Measurements from ENCODE around the gene COX8A. TPM values are rescaled to one million over a fixed set of nuclear protein-coding genes. Genes with fewer than 3 reads are reported as not detected.

COX8A gene
- total RNA-seq, 1 donor from 2014 or later: 1,182 TPM

DNA sequence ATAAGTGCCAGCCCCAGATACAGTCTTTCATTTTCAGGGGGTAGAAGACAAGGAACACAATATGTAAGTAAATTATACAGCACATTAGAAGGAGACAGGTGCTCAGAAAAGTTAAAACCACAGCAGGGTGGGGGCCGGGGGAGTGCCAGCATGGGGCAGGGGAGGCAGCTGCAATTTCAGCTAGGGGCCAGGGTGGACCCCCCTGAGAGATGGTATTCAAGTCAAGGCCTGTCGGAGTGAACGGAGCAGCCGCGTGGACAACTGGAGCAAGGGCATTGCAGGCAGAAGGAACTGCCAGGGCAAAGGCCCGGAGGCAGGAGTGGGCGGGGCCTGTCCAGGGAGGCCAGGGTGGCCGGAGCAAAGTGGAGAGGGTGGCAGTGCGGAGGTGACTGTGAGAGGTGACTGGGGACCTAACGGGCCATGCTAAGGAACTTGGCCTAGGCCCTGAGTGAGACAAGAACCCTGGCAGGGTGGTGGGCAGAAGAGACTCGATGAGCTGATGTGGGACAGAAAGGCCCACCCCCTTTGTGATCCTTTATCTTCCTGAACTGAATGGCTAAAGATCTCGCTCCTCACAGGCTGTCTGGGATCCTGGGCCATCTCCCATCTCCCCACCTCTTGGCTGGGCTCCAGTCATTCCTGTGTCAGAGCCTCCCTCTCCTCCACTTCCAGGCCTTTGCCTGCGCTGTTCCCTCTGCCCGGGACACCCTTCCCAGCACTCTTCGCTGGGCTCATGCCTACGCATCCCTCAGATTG lies 38.9 kb downstream of the COX8A start:
- ATAC-seq (ENCODE audit: poor library complexity) (no peak), DNase-seq (no peak)
- intact Hi-C loops (cut with DNase I): no loop called here

DNA sequence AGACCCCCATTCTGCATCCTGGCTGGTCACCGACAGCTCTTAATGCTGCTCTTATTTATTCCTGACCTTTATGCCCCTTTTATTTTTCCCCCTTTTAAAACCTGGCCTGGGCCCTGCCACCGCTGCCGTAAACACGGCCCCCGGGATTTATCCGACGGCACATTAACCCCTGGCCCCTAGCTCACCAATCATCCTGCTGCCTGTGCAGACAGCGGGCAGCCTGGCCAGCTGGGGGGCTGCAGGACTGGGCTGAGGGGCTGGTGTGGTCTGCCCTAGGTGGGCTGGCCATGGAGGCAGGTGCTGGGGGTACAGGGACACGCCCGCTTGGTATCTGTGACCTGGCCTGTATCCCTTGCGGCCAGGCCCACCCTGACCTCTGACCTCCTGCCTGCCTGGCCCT lies 39.9 kb downstream of the COX8A start:
- intact Hi-C loops (cut with DNase I): no loop called here
- DNase-seq (no peak), ATAC-seq (ENCODE audit: poor library complexity) (no peak)

DNA sequence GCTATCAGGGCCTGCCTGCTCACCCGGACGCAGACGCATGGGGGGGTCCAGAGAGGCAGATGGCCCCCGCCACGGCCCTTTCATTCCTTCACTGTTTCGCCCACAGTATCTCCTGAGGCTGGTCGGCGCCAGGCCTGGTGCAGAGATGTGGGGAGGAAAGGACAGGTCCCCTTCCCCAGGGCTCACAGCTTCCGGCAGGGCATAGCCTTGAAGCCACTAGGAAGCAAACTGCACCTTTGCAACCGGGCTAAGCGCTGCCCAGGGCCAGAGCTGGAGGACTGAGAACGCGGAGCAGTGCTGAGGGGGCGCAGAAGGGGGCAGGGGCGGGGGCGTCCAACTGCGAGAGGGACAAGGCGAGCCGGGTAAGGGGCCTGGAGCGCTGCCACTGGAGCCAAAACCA lies 41.1 kb downstream of the COX8A start:
- intact Hi-C loops (cut with DNase I): no loop called here
- no peak for ATAC-seq (ENCODE audit: poor library complexity)
- DNase-seq: no peak

DNA sequence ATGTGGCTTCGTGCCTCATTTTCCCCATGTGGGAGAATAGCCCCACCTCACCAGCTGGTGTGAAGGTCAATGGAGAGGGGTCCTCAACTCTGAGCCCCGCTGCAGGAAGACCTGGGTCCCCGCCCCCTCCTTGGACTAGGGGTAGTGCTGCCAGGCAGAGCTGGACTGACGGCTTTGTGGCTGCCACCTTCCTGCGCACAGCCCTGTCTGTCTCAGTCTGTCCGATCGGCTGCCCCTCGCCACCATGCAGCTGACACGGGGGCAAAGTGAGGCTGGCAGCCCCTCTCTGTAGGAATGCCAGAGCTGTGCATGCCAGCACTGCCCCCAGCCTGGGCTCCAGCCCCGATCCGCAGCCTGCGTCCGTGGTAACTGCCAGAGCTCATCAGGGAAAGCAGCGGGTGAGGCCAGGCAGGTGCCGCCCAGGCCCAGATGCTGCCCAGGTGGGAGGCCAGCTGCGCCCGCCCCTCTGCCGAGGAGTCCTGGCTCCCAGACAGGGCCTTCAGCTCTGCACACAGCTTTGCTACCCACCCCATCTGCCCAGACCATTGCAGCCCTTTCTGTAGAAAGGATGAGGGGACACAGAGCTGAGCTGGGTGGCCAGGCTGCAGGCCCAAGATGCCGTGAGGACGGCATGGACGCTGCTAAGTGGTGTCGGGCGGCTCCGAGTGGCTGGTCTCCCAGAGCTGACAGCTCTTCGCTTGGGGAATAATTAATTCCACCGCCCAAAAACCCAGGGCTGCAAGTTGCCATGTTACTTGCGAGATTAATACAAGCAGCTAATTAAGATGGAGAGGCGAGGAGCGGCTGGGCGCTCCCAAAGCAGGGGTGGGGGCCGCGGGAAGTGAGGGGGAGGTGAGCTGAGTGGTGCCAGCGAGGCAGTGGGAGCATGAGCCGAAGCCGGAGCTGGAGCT lies 41.8 kb downstream of the COX8A start:
- intact Hi-C loops (cut with DNase I): no loop called here
- no peak for ATAC-seq (ENCODE audit: poor library complexity)
- no peak for DNase-seq

DNA sequence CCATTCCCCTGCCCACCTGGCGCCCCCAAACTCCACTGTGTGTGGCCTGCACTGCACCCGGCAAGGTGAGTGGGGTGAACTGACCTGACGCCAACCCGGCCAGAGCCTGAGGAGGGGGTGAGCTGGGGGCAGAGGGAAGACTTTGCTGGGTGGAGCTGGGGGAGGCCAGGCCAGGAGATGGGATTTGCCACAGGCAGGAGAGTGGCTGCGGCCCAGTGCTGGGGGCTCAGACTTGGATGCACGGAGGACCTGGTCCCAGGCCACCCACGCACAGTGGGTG lies 43.5 kb downstream of the COX8A start:
- ATAC-seq (ENCODE audit: poor library complexity) (no peak), DNase-seq (no peak)
- intact Hi-C loops (cut with DNase I): no loop called here

DNA sequence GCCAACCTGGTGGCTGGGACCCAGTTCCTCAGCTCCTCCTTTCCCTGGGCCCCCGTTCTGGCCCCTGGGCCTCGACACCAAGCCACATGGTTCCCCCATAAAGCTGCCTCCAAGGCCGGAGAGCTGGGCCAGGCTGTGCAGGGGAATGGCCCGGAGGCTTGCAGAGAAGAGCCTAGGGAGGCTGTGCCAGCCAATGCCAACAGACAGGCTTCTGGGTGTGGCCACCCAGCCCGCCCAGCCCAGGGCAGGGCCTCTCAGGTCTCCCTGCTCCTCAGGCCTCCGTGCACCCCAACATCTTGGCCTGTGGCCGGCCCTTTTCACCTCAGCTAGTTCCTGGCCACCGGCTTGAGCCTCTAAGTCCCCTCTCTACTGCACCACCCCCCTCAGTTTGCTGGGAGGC lies 43.9 kb downstream of the COX8A start:
- ATAC-seq (ENCODE audit: poor library complexity) (peak; percentile 12), DNase-seq (no peak)
- intact Hi-C loops (cut with DNase I): no loop called here

DNA sequence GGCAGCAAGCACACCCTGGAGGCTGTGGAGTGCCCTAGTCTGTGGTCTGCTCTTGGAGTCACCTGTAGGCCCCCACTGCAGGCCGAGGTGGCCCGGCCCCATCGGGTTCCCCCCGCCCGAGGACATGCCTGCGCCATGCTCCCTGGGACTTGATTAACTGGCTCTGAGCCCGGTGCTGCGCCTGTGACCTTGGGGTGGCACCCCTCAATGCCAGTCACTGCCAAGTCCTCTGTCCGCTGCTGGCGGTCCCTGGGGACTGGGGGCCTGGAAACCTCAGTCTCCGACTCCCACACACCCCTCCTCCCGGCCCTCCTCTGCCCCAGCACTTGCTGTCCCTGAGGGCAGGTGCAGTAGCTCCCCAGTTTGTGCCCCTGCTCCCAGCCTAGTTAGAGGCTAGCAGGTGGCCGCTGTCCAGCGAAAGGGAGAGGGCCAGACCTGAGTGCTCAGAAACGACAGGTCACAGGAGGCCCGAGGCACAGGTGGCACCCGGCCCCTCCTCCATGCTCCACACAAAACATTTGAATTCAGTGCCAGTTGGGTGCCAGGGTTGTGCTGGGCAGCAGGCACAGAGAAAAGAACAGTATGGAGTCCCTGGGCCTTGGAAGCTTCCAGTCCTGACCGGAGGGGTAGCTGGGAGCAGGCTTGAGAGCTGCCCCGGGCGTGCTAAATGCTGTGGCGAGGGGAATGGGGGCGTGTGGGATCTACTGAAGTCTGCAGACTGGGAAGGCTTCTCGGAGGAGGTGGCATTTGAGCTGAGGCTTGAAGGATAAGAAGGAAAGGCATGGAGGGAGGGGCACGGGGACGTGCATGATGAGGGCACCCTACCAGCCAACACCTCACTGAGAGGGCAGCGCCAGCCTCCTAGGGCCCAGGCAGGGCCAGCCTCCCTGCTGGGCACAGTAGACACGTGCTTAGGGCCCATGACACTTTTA lies 45.0 kb downstream of the COX8A start:
- peak; percentile 70 for DNase-seq

DNA sequence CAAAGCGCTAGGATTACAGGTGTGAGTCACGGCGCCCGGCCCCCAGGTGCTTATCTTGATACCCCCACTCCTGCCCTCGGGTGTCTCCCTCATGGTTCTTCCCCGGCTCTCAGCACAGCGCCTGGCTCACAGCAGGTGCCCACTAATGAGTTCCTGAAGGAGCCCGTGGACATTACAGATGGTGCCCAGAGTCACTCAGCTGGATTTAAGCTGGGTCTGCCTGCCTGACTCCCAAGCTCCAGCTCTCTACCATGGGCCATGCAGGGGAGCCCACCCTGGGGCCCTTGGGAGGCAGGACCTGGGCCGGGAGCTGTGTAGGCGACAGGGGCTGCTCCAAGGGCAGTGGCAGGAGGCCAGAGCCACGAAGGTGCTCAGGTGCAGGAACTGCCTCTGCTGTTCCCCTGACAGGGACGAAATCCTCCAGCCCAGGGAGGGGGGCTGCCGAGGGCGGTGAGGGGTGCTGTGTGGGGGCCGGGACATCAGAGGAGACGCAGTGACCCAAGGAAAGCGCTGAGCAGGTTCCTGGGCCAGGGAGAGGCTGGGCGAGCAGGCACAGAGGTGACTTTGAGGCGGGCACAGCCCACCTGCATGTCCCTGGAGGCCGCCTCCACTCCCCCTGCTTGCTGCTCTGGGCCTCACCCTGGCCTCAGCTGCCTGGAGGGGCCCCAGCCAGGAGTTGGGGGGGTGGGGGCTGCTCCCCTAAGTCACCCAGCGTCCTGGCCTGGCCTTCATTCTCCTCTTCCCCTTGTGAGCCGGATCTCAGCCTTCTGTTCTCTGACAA lies 46.7 kb downstream of the COX8A start:
- ATAC-seq (ENCODE audit: poor library complexity) (no peak), DNase-seq (no peak)
- intact Hi-C loops (cut with DNase I): no loop called here

More for the DNA sequence above, 45.0 kb downstream of the COX8A start:
- intact Hi-C loops (cut with DNase I): no loop called here
- ATAC-seq (ENCODE audit: poor library complexity): peak; percentile 60

DNA sequence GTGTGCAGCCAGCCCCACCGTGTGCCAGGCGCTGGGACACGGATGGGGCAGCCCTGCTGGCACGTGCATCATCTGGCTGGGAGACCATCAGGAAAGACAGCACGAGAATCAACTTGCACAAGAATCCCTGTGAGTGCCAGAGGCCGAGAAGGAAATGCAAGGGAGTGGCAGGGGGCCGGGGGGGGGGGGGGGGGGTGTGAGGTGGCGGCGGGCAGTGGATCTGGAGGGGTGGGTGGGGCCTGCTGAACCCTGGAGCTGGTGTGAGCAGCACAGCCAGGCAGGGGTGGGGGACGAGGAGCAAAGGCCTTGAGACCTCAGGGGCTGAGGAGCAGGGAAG lies 47.3 kb downstream of the COX8A start:
- DNase-seq (no peak), ATAC-seq (ENCODE audit: poor library complexity) (peak; percentile 34)
- intact Hi-C loops (cut with DNase I): no loop called here

DNA sequence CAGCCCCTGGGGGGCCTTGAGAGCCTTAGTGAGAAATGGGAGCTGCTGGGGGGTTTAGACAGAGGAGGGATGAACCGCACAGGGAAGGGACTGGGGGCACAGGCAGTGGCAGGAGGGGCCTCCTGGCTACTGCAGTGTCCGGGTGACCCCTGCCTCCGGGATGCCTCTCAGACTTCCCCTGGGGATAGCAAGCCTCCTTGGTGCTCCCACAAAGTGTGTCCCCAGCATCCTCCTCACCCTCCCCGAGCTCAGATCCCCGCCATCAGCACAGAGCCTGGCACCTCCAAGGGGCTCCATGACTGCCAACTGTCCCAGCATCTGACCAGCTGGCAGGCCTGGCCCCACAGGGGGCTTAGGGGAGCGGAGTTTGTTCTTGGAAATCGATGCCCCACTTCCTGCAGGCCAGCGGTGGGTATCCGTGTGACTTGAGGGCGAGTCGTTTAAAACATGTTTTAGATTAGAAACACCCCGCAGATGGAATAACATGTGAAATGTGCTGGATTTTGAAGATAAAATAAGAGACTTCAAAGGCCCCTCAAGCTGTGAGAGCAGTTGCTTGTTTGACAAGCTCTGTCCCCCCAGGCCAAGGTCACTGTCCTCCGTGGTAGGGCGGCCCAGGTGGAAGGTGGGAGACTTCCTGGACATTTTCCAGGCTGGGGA lies 47.8 kb downstream of the COX8A start:
- DNase-seq (no peak), ATAC-seq (ENCODE audit: poor library complexity) (no peak)
- intact Hi-C loops (cut with DNase I): no loop called here

DNA sequence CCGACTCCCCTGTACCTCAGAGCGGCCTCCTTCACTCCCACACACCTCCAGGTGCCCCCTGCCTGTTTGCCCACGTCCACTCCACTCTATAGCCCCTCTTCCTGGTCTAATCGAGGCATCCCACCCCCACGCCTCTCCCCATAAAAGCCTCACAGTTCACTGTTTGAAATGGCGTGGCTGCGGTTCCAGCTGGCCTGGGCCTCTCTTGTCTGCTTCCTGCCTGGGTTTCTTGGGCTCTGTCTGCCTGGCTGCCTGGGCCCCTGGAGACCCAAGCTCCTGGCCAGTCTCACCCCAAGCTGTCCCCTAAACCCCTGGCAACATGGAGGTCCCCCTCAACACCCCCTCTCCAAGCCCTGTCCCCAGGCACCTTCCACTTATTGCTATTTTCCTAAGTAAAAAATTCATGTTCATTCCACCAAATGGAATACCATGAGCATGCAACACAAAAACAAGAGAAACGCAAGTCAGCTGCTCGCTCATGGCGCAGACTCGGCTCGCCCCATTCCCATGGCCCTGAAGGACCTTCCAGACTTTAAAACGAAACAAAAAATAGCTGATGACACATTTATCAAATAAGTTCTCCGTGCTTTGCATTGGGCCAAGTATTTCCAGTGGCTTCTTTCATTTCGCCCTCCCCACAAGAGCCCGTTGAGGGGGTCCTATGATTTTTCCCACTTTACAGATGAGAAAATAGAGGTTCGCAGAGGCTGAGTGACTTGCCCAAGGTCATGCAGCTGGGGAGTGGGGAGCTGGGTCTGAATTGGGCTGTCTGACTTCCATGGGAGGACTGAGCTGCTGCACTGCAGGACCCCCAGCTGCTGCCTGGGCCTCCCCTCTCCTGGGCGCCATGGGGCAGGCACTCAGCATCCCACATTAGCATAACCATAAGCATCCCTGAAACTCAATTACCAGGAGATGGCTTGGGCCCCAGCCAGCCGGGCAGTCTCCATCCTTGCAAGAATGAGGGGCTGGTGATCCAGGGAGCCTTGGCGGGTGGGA lies 49.6 kb downstream of the COX8A start:
- intact Hi-C loops (cut with DNase I): no loop called here
- peak; percentile 7 for ATAC-seq (ENCODE audit: poor library complexity)
- DNase-seq: no peak

DNA sequence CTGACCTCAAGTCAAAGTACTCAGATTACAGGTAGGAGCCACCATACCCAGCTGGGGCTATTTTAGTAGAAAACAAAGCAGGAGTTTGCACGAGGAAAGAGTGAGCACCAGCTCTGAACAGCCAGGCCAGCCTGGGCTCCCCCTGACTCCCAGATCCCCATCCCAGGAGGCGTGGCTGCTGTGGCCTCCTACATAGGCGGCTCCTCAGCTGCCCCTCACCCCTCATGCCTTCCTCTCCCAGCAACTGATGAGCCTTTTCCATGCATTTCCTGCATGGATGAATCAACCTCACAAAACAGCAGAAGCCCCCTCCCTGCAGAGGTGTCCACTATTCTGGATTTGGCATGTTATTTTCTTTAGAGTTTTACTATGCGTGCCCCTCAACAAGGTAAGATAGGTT lies 50.8 kb downstream of the COX8A start:
- intact Hi-C loops (cut with DNase I): no loop called here
- DNase-seq: no peak
- no peak for ATAC-seq (ENCODE audit: poor library complexity)

Other genes with a start within 250 kb of the COX8A start
- gene ZFTA, start 205.8 kb upstream of the COX8A start, total RNA-seq: 12.5 TPM
- 11.3 TPM for gene SPINDOC, start 161.2 kb upstream of the COX8A start, total RNA-seq
- gene MARK2, start 135.5 kb upstream of the COX8A start, total RNA-seq: 35.8 TPM
- gene RCOR2, start 57.5 kb upstream of the COX8A start, total RNA-seq: 9.9 TPM
- 20.9 TPM for gene NAA40, start 35.6 kb upstream of the COX8A start, total RNA-seq
- 52.2 TPM for gene OTUB1, start 11.8 kb downstream of the COX8A start, total RNA-seq
- gene FLRT1, start 61.3 kb downstream of the COX8A start, total RNA-seq: 0.35 TPM
- gene MACROD1, start 191.5 kb downstream of the COX8A start, total RNA-seq: 124 TPM
- 116 TPM for gene STIP1, start 211.6 kb downstream of the COX8A start, total RNA-seq
- 6.0 TPM for gene FERMT3, start 232.1 kb downstream of the COX8A start, total RNA-seq

Data from Right ventricle myocardium superior (tissue), 1 donor.